DOHH2 (cell line): ENCODE data around the gene KIAA0930.
A peak's percentile ranks its signal among the peaks of the same experiment; 100 is the strongest.

ENCODE experiments used
- H3F3A ChIP-seq: fragments of 200-600 bp; sonication (generic), shearing (Covaris generic); 2 replicates; pipeline ENCODE4 v1.6.0; 2016; ENCODE audit warnings: antibody characterized with exemption, mild to moderate bottlenecking; ENCODE audit not compliant: control insufficient read depth, insufficient read depth
- H3K27ac ChIP-seq: fragments of 200-600 bp; sonication (generic); 2 replicates; pipeline ENCODE4 v1.5.1; 2014; ENCODE audit warnings: low read depth, mild to moderate bottlenecking, low read length, moderate library complexity
- H3K27me3 ChIP-seq: fragments of 200-600 bp; sonication (generic); 2 replicates; pipeline ENCODE4 v1.6.1; 2014; ENCODE audit warnings: mild to moderate bottlenecking, low read length, mixed read lengths; ENCODE audit not compliant: control insufficient read depth
- H3K36me3 ChIP-seq: fragments of 200-600 bp; sonication (generic); 2 replicates; pipeline ENCODE4 v1.6.1; 2014; ENCODE audit warnings: mild to moderate bottlenecking, low read length, moderate library complexity, mixed read lengths; ENCODE audit not compliant: control insufficient read depth
- H3K4me1 ChIP-seq: fragments of 200-600 bp; sonication (generic); 2 replicates; pipeline ENCODE4 v1.6.1; 2014; ENCODE audit warnings: mild to moderate bottlenecking, low read length, mixed read lengths; ENCODE audit not compliant: control insufficient read depth
- H3K4me2 ChIP-seq: fragments of 200-600 bp; sonication (generic); 2 replicates; pipeline ENCODE4 v1.6.0; 2014; ENCODE audit warnings: mild to moderate bottlenecking, low read length, moderate library complexity
- H3K4me3 ChIP-seq: fragments of 200-600 bp; sonication (generic); 2 replicates; pipeline ENCODE4 v1.5.1; 2014; ENCODE audit warnings: mild to moderate bottlenecking, low read length, mixed read lengths
- H3K79me2 ChIP-seq: fragments of 200-600 bp; sonication (generic); 2 replicates; pipeline ENCODE4 v1.6.1; 2014; ENCODE audit warnings: mild to moderate bottlenecking, low read length, mixed read lengths; ENCODE audit not compliant: control insufficient read depth
- H3K9me2 ChIP-seq: fragments of 200-600 bp; sonication (generic); replicated peaks from 2 replicates; pipeline ENCODE4 v1.6.1; 2014; ENCODE audit warnings: mild to moderate bottlenecking, low read length, mixed read lengths; ENCODE audit not compliant: control insufficient read depth
- H3K9me3 ChIP-seq: fragments of 200-600 bp; sonication (generic); 2 replicates; pipeline ENCODE4 v1.6.1; 2014; ENCODE audit warnings: antibody characterized with exemption, low read length, mixed read lengths; ENCODE audit not compliant: control insufficient read depth, insufficient read depth
- H4K20me1 ChIP-seq: fragments of 200-600 bp; sonication (generic); 2 replicates; pipeline ENCODE4 v1.6.0; 2014; ENCODE audit warnings: low read depth, mild to moderate bottlenecking, antibody characterized with exemption, low read length, moderate library complexity; ENCODE audit not compliant: control insufficient read depth, insufficient read depth
- CTCF ChIP-seq: fragments of 200-600 bp; sonication (generic); IDR thresholded peaks from one replicate; pipeline ENCODE4 v1.5.1; 2014; ENCODE audit warnings: antibody characterized with exemption, mild to moderate bottlenecking, low read depth, low read length; ENCODE audit not compliant: poor library complexity, severe bottlenecking
- EZH2phosphoT487 ChIP-seq: fragments of 200-600 bp; sonication (generic); IDR thresholded peaks from 2 replicates; pipeline ENCODE4 v1.6.1; 2017; ENCODE audit warnings: borderline replicate concordance, mild to moderate bottlenecking, antibody characterized with exemption, low read length, moderate library complexity, mixed read lengths

KIAA0930 gene

GRCh38 chr22:45240810-45241631, at the start of gene KIAA0930:
KIAA0930 (minus strand) TSS chr22:45240894; CDS start chr22:45240703, 191 bp downstream.
- peak within 1 kb of the TSS; percentile 97 for H3K4me2 ChIP-seq
- no peak for TF ChIP-seq CTCF
- TF ChIP-seq EZH2phosphoT487 = no peak
- no peaks in the 10 kb centered on the region for H3K9me3 ChIP-seq
- peak within 1 kb of the TSS; percentile 19 for H3K27ac ChIP-seq
- peak within 1 kb of the TSS; percentile 80 for H3K4me3 ChIP-seq
- peaks cover 39% of the 10 kb centered on the region for H3K79me2 ChIP-seq
- H3K27me3 ChIP-seq = no peaks in the 10 kb centered on the region
- H3K9me2 ChIP-seq = no peaks in the 10 kb centered on the region
- peaks cover 23% of the 10 kb centered on the region for H3K36me3 ChIP-seq
- peaks cover 55% of the 10 kb centered on the region for H3K4me1 ChIP-seq
- H3F3A ChIP-seq = peaks cover 7% of the 10 kb centered on the region; the same call in 1 of the 2 replicates
- H4K20me1 ChIP-seq = peaks cover 22% of the 10 kb centered on the region

- Histone ChIP-seq H3K27me3 (peaks cover 11% of the 10 kb centered on the region), H3K4me3 (no peak overlapping the region), H3K4me1 (peaks cover 22% of the 10 kb centered on the region), H3K4me2 (no peak overlapping the region), H3K9me2 (no peaks in the 10 kb centered on the region), H3F3A (no peaks in the 10 kb centered on the region), H3K36me3 (no peaks in the 10 kb centered on the region), H4K20me1 (no peaks in the 10 kb centered on the region), H3K9me3 (no peaks in the 10 kb centered on the region), H3K79me2 (no peaks in the 10 kb centered on the region), H3K27ac (no peak overlapping the region)
- TF ChIP-seq EZH2phosphoT487 = no peak
- TF ChIP-seq CTCF = no peak
These were observed 46.3 kb upstream of the KIAA0930 start for GRCh38 chr22:45286854-45287551.

- H3K36me3 ChIP-seq = no peaks in the 10 kb centered on the region
- TF ChIP-seq EZH2phosphoT487 (no peak), CTCF (no peak)
- H3K79me2 ChIP-seq = no peaks in the 10 kb centered on the region
- H3K4me3 ChIP-seq = no peak overlapping the region
- H3K4me2 ChIP-seq = no peak overlapping the region
- peaks cover 24% of the 10 kb centered on the region for H3K4me1 ChIP-seq
- no peaks in the 10 kb centered on the region for H3K9me3 ChIP-seq
- H3K27ac ChIP-seq = no peak overlapping the region
- H4K20me1 ChIP-seq = no peaks in the 10 kb centered on the region
- no peaks in the 10 kb centered on the region for H3K9me2 ChIP-seq
- peaks cover 10% of the 10 kb centered on the region for H3K27me3 ChIP-seq
- H3F3A ChIP-seq = no peaks in the 10 kb centered on the region
These were observed 44.8 kb upstream of the KIAA0930 start for GRCh38 chr22:45285263-45286058.
